Measurements from ENCODE around the gene PNPLA7. TPM values are rescaled to one million over a fixed set of nuclear protein-coding genes. Genes with fewer than 3 reads are reported as not detected.

Gene PNPLA7
- total RNA-seq, 1 donor from 2014 or later = 8.8 TPM

- H3K27ac Mint-ChIP-seq = peak within 1 kb of the TSS; percentile 94
- H3K4me1 Mint-ChIP-seq (ENCODE audit: low read depth) = peaks cover 10% of the 10 kb centered on the region
- H3K36me3 Mint-ChIP-seq (ENCODE audit: insufficient read depth) = no peaks in the 10 kb centered on the region
- TF ChIP-seq CTCF (IDR thresholded peaks at IDR 0.05; ENCODE audit: unreplicated experiment) = peak; percentile 72
- H3K9me3 Mint-ChIP-seq (ENCODE audit: low read depth) = no peaks in the 10 kb centered on the region
- DNase-seq (ENCODE audit: low spot score, unreplicated experiment) = peak; percentile 95
- H3K4me3 Mint-ChIP-seq (ENCODE audit: low read depth) = peak within 1 kb of the TSS; percentile 88
- no peaks in the 10 kb centered on the region for H3K27me3 Mint-ChIP-seq
Observed at GRCh38 chr9:137422604-137423513, 127.3 kb downstream of the PNPLA7 start, which contains the start of the genes EXD3 and NOXA1. EXD3 (minus strand) TSS chr9:137423162; CDS start chr9:137395357, 27,805 bp downstream. NOXA1 (plus strand) TSS chr9:137423393; CDS start chr9:137423530, 137 bp downstream.

- H3K4me1 Mint-ChIP-seq (ENCODE audit: low read depth) = peaks cover 10% of the 10 kb centered on the region
- TF ChIP-seq CTCF (IDR thresholded peaks at IDR 0.05; ENCODE audit: unreplicated experiment) = no peak
- no peak for DNase-seq (ENCODE audit: low spot score, unreplicated experiment)
- no peaks in the 10 kb centered on the region for H3K36me3 Mint-ChIP-seq (ENCODE audit: insufficient read depth)
- peak overlapping the region; percentile 88 for H3K4me3 Mint-ChIP-seq (ENCODE audit: low read depth)
- no peaks in the 10 kb centered on the region for H3K27me3 Mint-ChIP-seq
- no peaks in the 10 kb centered on the region for H3K9me3 Mint-ChIP-seq (ENCODE audit: low read depth)
- H3K27ac Mint-ChIP-seq = peak overlapping the region; percentile 94
Observed at GRCh38 chr9:137421838-137422603, 128.2 kb downstream of the PNPLA7 start.

- Mint-ChIP-seq H3K36me3 (ENCODE audit: insufficient read depth) (peaks cover 6% of the 10 kb centered on the region), H3K4me3 (ENCODE audit: low read depth) (no peak overlapping the region), H3K9me3 (ENCODE audit: low read depth) (no peaks in the 10 kb centered on the region), H3K27ac (no peak overlapping the region), H3K27me3 (no peaks in the 10 kb centered on the region), H3K4me1 (ENCODE audit: low read depth) (peaks cover 9% of the 10 kb centered on the region)
- no peak for DNase-seq (ENCODE audit: low spot score, unreplicated experiment)
- TF ChIP-seq CTCF (IDR thresholded peaks at IDR 0.05; ENCODE audit: unreplicated experiment) = no peak
Observed at GRCh38 chr9:137417161-137418021, 132.8 kb downstream of the PNPLA7 start.

- no peak for DNase-seq (ENCODE audit: low spot score, unreplicated experiment)
- Mint-ChIP-seq H3K27me3 (no peaks in the 10 kb centered on the region), H3K4me3 (ENCODE audit: low read depth) (no peak overlapping the region), H3K9me3 (ENCODE audit: low read depth) (no peaks in the 10 kb centered on the region), H3K4me1 (ENCODE audit: low read depth) (peaks cover 2% of the 10 kb centered on the region), H3K27ac (no peak overlapping the region), H3K36me3 (ENCODE audit: insufficient read depth) (peaks cover 6% of the 10 kb centered on the region)
- no peak for TF ChIP-seq CTCF (IDR thresholded peaks at IDR 0.05; ENCODE audit: unreplicated experiment)
Observed at GRCh38 chr9:137416563-137417151, 133.5 kb downstream of the PNPLA7 start.

All from progenitor cell of endocrine pancreas (in vitro differentiated cells).